ENCODE data around the gene CCDC24. TPM values are rescaled to one million over a fixed set of nuclear protein-coding genes. Genes with fewer than 3 reads are reported as not detected.

Gene CCDC24
- total RNA-seq, 1 donor from 2014 or later: 9.6 TPM

DNA sequence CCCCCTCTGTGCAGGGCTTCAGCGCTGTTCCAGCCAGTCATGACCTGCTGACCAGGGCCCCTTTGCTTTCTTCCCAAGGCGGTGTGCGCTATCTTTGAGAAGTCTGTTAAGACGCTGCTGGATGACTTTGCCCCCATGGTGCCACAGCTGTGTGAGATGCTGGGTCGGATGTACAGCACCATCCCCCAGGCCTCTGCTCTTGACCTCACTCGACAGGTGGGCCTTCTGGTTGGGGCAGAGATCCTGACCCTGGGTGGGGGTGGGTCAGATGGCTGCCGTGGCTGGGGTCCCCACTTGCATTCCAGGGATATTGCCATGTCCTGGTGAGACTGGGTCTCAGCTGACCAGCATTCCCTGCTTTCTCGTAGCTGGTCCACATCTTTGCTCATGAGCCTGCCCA lies 30.6 kb upstream of the CCDC24 start:
- TF ChIP-seq, protein P1, sequence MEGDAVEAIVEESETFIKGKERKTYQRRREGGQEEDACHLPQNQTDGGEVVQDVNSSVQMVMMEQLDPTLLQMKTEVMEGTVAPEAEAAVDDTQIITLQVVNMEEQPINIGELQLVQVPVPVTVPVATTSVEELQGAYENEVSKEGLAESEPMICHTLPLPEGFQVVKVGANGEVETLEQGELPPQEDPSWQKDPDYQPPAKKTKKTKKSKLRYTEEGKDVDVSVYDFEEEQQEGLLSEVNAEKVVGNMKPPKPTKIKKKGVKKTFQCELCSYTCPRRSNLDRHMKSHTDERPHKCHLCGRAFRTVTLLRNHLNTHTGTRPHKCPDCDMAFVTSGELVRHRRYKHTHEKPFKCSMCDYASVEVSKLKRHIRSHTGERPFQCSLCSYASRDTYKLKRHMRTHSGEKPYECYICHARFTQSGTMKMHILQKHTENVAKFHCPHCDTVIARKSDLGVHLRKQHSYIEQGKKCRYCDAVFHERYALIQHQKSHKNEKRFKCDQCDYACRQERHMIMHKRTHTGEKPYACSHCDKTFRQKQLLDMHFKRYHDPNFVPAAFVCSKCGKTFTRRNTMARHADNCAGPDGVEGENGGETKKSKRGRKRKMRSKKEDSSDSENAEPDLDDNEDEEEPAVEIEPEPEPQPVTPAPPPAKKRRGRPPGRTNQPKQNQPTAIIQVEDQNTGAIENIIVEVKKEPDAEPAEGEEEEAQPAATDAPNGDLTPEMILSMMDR (IDR thresholded peaks at IDR 0.05; ENCODE audit: insufficient read depth, low read length, poor library complexity, severe bottlenecking): no peak
- H3K4me3 ChIP-seq (ENCODE audit: low read depth, low read length): no peak overlapping the region
- DNase-seq (ENCODE audit: low read depth): no peak
- H3K27me3 ChIP-seq (ENCODE audit: control insufficient read depth, insufficient read depth, low read length): no peaks in the 10 kb centered on the region
- H3K36me3 ChIP-seq (ENCODE audit: control insufficient read depth, insufficient read depth, low read length): peaks cover 2% of the 10 kb centered on the region

DNA sequence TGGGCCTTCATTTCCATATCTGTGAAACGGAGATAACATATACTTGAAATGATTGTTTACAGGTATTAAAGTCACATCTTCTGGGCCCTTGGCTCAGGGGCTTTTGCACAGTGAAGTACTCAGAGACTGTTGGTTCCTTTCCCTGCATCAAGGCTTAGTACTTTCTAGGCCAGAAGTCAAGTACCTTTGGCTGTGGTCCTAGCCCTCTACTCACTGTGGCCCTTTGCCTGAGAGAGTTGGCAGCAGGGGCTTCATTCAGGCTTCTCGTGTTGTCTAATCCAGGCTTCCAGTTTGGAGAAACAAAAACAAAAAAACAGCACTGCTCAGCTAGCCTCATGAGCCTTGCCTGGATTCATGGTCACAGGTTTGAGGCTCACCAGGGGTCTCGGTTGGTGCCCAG lies 29.7 kb upstream of the CCDC24 start:
- Histone ChIP-seq H3K4me3 (ENCODE audit: low read depth, low read length) (no peak overlapping the region), H3K36me3 (ENCODE audit: control insufficient read depth, insufficient read depth, low read length) (peaks cover 2% of the 10 kb centered on the region), H3K27me3 (ENCODE audit: control insufficient read depth, insufficient read depth, low read length) (no peaks in the 10 kb centered on the region)
- no peak for DNase-seq (ENCODE audit: low read depth)
- TF ChIP-seq, protein P1 (IDR thresholded peaks at IDR 0.05; ENCODE audit: insufficient read depth, low read length, poor library complexity, severe bottlenecking): no peak

DNA sequence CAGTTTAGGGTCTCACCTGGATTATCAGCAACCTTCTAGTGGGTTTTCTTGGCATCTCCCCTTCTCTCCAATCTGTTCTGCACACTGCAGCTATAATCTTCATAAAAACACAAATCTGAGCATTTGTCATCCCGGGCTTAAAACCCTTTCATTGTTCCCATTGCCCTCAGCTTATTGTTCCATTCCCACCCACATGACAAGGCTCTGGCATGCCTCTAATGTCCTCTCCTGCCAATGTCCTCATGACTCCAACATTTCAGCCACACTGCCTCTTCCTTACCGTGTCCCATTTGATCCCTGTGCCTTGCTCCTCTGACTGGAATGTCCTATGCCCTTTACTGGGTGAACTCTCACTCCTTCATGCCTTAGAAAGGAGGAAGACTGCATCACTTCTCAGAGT lies 29.1 kb upstream of the CCDC24 start:
- H3K36me3 ChIP-seq (ENCODE audit: control insufficient read depth, insufficient read depth, low read length): peaks cover under 1% of the 10 kb centered on the region
- H3K4me3 ChIP-seq (ENCODE audit: low read depth, low read length): no peak overlapping the region
- no peaks in the 10 kb centered on the region for H3K27me3 ChIP-seq (ENCODE audit: control insufficient read depth, insufficient read depth, low read length)
- TF ChIP-seq, protein P1 (IDR thresholded peaks at IDR 0.05; ENCODE audit: insufficient read depth, low read length, poor library complexity, severe bottlenecking): no peak
- DNase-seq (ENCODE audit: low read depth): no peak

DNA sequence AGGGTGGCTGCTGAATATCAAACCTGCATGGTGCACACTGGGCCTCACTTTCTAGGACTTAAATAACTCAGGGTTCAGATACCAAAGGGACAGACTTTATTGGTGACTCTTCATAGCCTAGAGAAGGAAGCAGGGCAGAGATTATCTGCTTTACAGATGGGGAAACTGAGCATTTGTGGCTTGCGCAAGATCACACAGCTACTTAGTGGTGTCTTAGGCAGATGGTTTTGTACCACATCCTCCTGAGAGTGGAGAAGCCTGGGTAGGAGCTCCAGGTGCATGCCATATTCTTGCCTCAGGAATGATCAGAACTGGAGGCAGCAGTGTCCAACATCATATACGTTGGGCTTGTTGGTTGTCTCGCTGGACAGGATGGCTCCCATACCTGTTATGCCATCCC lies 28.4 kb upstream of the CCDC24 start:
- no peak overlapping the region for H3K4me3 ChIP-seq (ENCODE audit: low read depth, low read length)
- no peak for DNase-seq (ENCODE audit: low read depth)
- no peaks in the 10 kb centered on the region for H3K27me3 ChIP-seq (ENCODE audit: control insufficient read depth, insufficient read depth, low read length)
- H3K36me3 ChIP-seq (ENCODE audit: control insufficient read depth, insufficient read depth, low read length): no peaks in the 10 kb centered on the region
- TF ChIP-seq, protein P1 (IDR thresholded peaks at IDR 0.05; ENCODE audit: insufficient read depth, low read length, poor library complexity, severe bottlenecking): no peak

DNA sequence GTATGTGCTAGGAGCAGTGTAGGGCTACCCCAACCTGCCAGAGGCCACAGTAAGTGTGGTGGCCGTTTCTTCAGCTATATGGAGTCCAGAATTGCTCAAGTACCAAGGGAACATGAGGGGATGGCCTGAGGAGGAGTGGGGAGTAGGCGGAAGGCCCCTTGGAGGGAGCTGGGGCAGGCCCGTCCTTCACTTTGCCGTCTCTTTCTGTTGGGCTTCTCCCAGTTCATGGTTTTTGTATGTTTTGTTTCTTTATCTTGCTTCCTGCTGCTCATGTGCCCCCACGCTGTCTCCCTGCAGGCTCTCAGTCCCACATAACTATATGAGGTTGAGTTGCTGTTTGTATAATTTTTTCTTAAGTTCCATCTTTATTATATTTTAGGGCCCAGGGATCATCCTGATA lies 27.5 kb upstream of the CCDC24 start:
- no peaks in the 10 kb centered on the region for H3K36me3 ChIP-seq (ENCODE audit: control insufficient read depth, insufficient read depth, low read length)
- no peak overlapping the region for H3K4me3 ChIP-seq (ENCODE audit: low read depth, low read length)
- TF ChIP-seq, protein P1 (IDR thresholded peaks at IDR 0.05; ENCODE audit: insufficient read depth, low read length, poor library complexity, severe bottlenecking): no peak
- H3K27me3 ChIP-seq (ENCODE audit: control insufficient read depth, insufficient read depth, low read length): no peaks in the 10 kb centered on the region
- no peak for DNase-seq (ENCODE audit: low read depth)

DNA sequence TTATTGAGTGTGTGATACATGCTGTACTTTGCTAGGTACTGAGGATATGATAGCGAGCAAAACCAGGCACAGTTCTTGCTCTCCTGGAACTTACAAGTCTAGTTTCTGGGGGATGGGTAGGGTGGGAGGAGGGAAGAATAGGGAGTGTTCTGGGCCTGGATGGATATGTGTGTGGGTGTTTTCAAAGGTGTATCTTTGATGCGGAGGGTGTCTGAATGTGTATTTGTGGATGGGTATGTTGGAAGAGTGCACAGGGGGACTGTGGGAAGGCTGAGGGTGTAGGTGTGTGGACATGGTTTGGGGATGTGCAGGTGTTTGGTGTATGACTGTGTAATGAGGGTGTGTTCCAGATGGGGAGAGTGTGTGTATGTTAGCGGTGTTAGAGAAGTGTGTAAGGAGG lies 26.1 kb upstream of the CCDC24 start:
- DNase-seq (ENCODE audit: low read depth): no peak
- TF ChIP-seq, protein P1 (IDR thresholded peaks at IDR 0.05; ENCODE audit: insufficient read depth, low read length, poor library complexity, severe bottlenecking): no peak
- H3K27me3 ChIP-seq (ENCODE audit: control insufficient read depth, insufficient read depth, low read length): no peaks in the 10 kb centered on the region
- no peaks in the 10 kb centered on the region for H3K36me3 ChIP-seq (ENCODE audit: control insufficient read depth, insufficient read depth, low read length)
- H3K4me3 ChIP-seq (ENCODE audit: low read depth, low read length): no peak overlapping the region
